Activated T-cell treated with anti-CD3 and anti-CD28 coated beads for 48 hours (primary cell): Measurements from ENCODE around the gene ADAMTS3.
A peak's percentile ranks its signal among the peaks of the same experiment; 100 is the strongest.

Experiments used
- DNase-seq: peaks from one replicate; pipeline ENCODE4 v3.0.0-alpha.2; 2020; ENCODE audit warnings: low read depth

The ADAMTS3 gene

GRCh38 chr4:72568959-72569718 lies at the start of gene ADAMTS3:
ADAMTS3 (minus strand) TSS chr4:72569221; CDS start chr4:72568762, 459 bp downstream.
- peak; percentile 1 for DNase-seq

- DNase-seq = no peak
Observed at GRCh38 chr4:72613959-72614358, 44.9 kb upstream of the ADAMTS3 start.

GRCh38 chr4:72606751-72607150 lies 37.7 kb upstream of the ADAMTS3 start:
- DNase-seq = no peak

- no peak for DNase-seq
Observed at GRCh38 chr4:72604324-72604723, 35.3 kb upstream of the ADAMTS3 start.

GRCh38 chr4:72602396-72603376 lies 33.7 kb upstream of the ADAMTS3 start:
- no peak for DNase-seq

- DNase-seq = no peak
Observed at GRCh38 chr4:72591547-72592454, 22.8 kb upstream of the ADAMTS3 start.

GRCh38 chr4:72587334-72587733 lies 18.3 kb upstream of the ADAMTS3 start:
- no peak for DNase-seq

GRCh38 chr4:72582853-72583252 lies 13.8 kb upstream of the ADAMTS3 start:
- DNase-seq = no peak

GRCh38 chr4:72577211-72577610 lies 8.2 kb upstream of the ADAMTS3 start:
- no peak for DNase-seq

GRCh38 chr4:72571337-72571736 lies 2.3 kb upstream of the ADAMTS3 start:
- DNase-seq = no peak

- DNase-seq = no peak
Observed at GRCh38 chr4:72569719-72570235, 756 bp upstream of the ADAMTS3 start.

- DNase-seq = peak; percentile 6
Observed at GRCh38 chr4:72567821-72568675, 973 bp downstream of the ADAMTS3 start.

- DNase-seq = no peak
Observed at GRCh38 chr4:72567036-72567435, 2.0 kb downstream of the ADAMTS3 start.

- no peak for DNase-seq
Observed at GRCh38 chr4:72566464-72566972, 2.5 kb downstream of the ADAMTS3 start.

GRCh38 chr4:72564789-72565188 lies 4.2 kb downstream of the ADAMTS3 start:
- no peak for DNase-seq

GRCh38 chr4:72564184-72564583 lies 4.8 kb downstream of the ADAMTS3 start:
- DNase-seq = no peak

GRCh38 chr4:72558655-72559054 lies 10.4 kb downstream of the ADAMTS3 start:
- DNase-seq = no peak

GRCh38 chr4:72557021-72557420 lies 12.0 kb downstream of the ADAMTS3 start:
- no peak for DNase-seq

- no peak for DNase-seq
Observed at GRCh38 chr4:72555377-72555831, 13.6 kb downstream of the ADAMTS3 start.
